ENCODE measurements around the gene DLG5.

DLG5 gene

GRCh38 chr10:77892021-77892739 lies 34.4 kb downstream of the DLG5 start:
- no peaks in the 10 kb centered on the region for H3K9me3 ChIP-seq (ENCODE audit: insufficient read depth, low read depth, low read length)
- no peak overlapping the region for H3K9ac ChIP-seq (ENCODE audit: low read depth, low read length, poor library complexity, severe bottlenecking)
- H3K27me3 ChIP-seq (ENCODE audit: insufficient read depth, low read length, poor library complexity, severe bottlenecking): no peaks in the 10 kb centered on the region
- TF ChIP-seq, protein P1, sequence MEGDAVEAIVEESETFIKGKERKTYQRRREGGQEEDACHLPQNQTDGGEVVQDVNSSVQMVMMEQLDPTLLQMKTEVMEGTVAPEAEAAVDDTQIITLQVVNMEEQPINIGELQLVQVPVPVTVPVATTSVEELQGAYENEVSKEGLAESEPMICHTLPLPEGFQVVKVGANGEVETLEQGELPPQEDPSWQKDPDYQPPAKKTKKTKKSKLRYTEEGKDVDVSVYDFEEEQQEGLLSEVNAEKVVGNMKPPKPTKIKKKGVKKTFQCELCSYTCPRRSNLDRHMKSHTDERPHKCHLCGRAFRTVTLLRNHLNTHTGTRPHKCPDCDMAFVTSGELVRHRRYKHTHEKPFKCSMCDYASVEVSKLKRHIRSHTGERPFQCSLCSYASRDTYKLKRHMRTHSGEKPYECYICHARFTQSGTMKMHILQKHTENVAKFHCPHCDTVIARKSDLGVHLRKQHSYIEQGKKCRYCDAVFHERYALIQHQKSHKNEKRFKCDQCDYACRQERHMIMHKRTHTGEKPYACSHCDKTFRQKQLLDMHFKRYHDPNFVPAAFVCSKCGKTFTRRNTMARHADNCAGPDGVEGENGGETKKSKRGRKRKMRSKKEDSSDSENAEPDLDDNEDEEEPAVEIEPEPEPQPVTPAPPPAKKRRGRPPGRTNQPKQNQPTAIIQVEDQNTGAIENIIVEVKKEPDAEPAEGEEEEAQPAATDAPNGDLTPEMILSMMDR (conservative IDR thresholded peaks at IDR 0.05; ENCODE audit: low read length): no peak
- TF ChIP-seq EZH2phosphoT487 (IDR thresholded peaks at IDR 0.05; ENCODE audit: borderline replicate concordance): no peak
- peaks cover 7% of the 10 kb centered on the region for H3K4me1 ChIP-seq (ENCODE audit: insufficient read depth, low read length, poor library complexity, severe bottlenecking)
- H4K20me1 ChIP-seq (ENCODE audit: insufficient read depth, low read length, poor library complexity, severe bottlenecking): no peaks in the 10 kb centered on the region
- H3K79me2 ChIP-seq (ENCODE audit: insufficient read depth, low read length): peaks cover 43% of the 10 kb centered on the region; the same call in 1 of the 2 replicates
- H3F3A ChIP-seq (ENCODE audit: low read depth): no peaks in the 10 kb centered on the region
- no peak overlapping the region for H3K4me2 ChIP-seq (ENCODE audit: low read depth, low read length, poor library complexity, severe bottlenecking)
- H2AFZ ChIP-seq (ENCODE audit: low read length): no peak overlapping the region
- no peaks in the 10 kb centered on the region for H3K36me3 ChIP-seq (ENCODE audit: insufficient read depth, low read length)
- H3K4me3 ChIP-seq (ENCODE audit: low read length, poor library complexity, severe bottlenecking): no peak overlapping the region
- no peaks in the 10 kb centered on the region for H3K9me2 ChIP-seq (replicated peaks; ENCODE audit: low read depth, low read length)

DNA sequence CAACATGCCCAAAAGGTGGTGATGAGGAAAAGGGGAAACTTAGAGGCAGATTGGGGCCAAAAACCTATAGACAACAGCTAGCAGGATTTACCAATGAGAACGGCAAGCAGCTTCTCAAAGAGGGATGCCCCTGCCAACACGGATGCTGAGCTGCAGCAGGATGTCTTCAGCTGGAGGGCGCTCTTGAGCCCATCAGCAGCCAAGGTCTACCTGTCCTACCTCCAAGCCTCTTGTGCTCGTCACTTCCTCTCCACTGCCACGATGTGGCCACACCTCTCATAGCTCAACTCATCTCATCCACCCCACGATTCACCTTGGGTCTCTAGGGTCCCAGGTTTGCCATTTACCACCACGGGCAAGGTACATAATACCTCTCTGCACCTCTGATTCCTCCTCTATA lies 36.5 kb downstream of the DLG5 start:
- TF ChIP-seq, protein P1 (conservative IDR thresholded peaks at IDR 0.05; ENCODE audit: low read length): peak; percentile 49
- no peak for TF ChIP-seq EZH2phosphoT487 (IDR thresholded peaks at IDR 0.05; ENCODE audit: borderline replicate concordance)
- no peak overlapping the region for H3K4me2 ChIP-seq (ENCODE audit: low read depth, low read length, poor library complexity, severe bottlenecking)
- H3F3A ChIP-seq (ENCODE audit: low read depth): no peaks in the 10 kb centered on the region
- no peaks in the 10 kb centered on the region for H3K9me3 ChIP-seq (ENCODE audit: insufficient read depth, low read depth, low read length)
- no peak overlapping the region for H3K4me3 ChIP-seq (ENCODE audit: low read length, poor library complexity, severe bottlenecking)
- no peaks in the 10 kb centered on the region for H3K36me3 ChIP-seq (ENCODE audit: insufficient read depth, low read length)
- H2AFZ ChIP-seq (ENCODE audit: low read length): no peak overlapping the region
- H3K27me3 ChIP-seq (ENCODE audit: insufficient read depth, low read length, poor library complexity, severe bottlenecking): no peaks in the 10 kb centered on the region
- no peak overlapping the region for H3K9ac ChIP-seq (ENCODE audit: low read depth, low read length, poor library complexity, severe bottlenecking)
- peaks cover 7% of the 10 kb centered on the region for H3K4me1 ChIP-seq (ENCODE audit: insufficient read depth, low read length, poor library complexity, severe bottlenecking)
- peaks cover 53% of the 10 kb centered on the region; the same call in 1 of the 2 replicates for H3K79me2 ChIP-seq (ENCODE audit: insufficient read depth, low read length)
- H4K20me1 ChIP-seq (ENCODE audit: insufficient read depth, low read length, poor library complexity, severe bottlenecking): no peaks in the 10 kb centered on the region
- H3K9me2 ChIP-seq (replicated peaks; ENCODE audit: low read depth, low read length): no peaks in the 10 kb centered on the region

GRCh38 chr10:77889277-77889903 lies 37.2 kb downstream of the DLG5 start:
- no peak overlapping the region for H3K4me3 ChIP-seq (ENCODE audit: low read length, poor library complexity, severe bottlenecking)
- H2AFZ ChIP-seq (ENCODE audit: low read length): no peak overlapping the region
- H3K9me3 ChIP-seq (ENCODE audit: insufficient read depth, low read depth, low read length): no peaks in the 10 kb centered on the region
- no peak for TF ChIP-seq EZH2phosphoT487 (IDR thresholded peaks at IDR 0.05; ENCODE audit: borderline replicate concordance)
- TF ChIP-seq, protein P1 (conservative IDR thresholded peaks at IDR 0.05; ENCODE audit: low read length): no peak
- H3K36me3 ChIP-seq (ENCODE audit: insufficient read depth, low read length): no peaks in the 10 kb centered on the region
- H3K27me3 ChIP-seq (ENCODE audit: insufficient read depth, low read length, poor library complexity, severe bottlenecking): no peaks in the 10 kb centered on the region
- H3K4me2 ChIP-seq (ENCODE audit: low read depth, low read length, poor library complexity, severe bottlenecking): no peak overlapping the region
- peaks cover 54% of the 10 kb centered on the region; the same call in 1 of the 2 replicates for H3K79me2 ChIP-seq (ENCODE audit: insufficient read depth, low read length)
- H3K9ac ChIP-seq (ENCODE audit: low read depth, low read length, poor library complexity, severe bottlenecking): no peak overlapping the region
- no peaks in the 10 kb centered on the region for H4K20me1 ChIP-seq (ENCODE audit: insufficient read depth, low read length, poor library complexity, severe bottlenecking)
- peaks cover 7% of the 10 kb centered on the region for H3K4me1 ChIP-seq (ENCODE audit: insufficient read depth, low read length, poor library complexity, severe bottlenecking)
- H3F3A ChIP-seq (ENCODE audit: low read depth): no peaks in the 10 kb centered on the region
- H3K9me2 ChIP-seq (replicated peaks; ENCODE audit: low read depth, low read length): no peaks in the 10 kb centered on the region

All from Loucy (cell line).